ENCODE results near the gene AUTS2.

Gene AUTS2

GRCh38 chr7:70410134-70410750, 812.0 kb downstream of the AUTS2 start:
- no peak for DNase-seq

DNA sequence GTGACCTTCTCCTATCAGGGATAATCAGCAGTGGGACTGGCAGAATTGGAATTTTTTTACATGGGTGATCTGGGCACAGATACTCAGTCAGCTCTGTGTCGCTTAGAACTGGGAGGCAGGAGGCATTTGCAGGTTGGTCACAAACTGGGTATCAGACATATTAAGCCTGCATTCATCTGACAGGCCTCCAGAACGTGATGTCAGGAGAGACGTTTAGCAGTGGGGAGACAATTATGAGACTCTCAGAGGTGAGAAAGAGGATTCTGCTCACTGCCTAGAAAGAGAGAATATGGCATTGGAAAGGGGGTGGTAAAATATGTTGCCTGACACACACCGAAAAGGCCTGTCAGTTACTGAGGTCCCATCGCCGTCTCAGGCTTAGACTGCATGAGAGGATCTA, 816.1 kb downstream of the AUTS2 start:
- DNase-seq, result no peak

DNA sequence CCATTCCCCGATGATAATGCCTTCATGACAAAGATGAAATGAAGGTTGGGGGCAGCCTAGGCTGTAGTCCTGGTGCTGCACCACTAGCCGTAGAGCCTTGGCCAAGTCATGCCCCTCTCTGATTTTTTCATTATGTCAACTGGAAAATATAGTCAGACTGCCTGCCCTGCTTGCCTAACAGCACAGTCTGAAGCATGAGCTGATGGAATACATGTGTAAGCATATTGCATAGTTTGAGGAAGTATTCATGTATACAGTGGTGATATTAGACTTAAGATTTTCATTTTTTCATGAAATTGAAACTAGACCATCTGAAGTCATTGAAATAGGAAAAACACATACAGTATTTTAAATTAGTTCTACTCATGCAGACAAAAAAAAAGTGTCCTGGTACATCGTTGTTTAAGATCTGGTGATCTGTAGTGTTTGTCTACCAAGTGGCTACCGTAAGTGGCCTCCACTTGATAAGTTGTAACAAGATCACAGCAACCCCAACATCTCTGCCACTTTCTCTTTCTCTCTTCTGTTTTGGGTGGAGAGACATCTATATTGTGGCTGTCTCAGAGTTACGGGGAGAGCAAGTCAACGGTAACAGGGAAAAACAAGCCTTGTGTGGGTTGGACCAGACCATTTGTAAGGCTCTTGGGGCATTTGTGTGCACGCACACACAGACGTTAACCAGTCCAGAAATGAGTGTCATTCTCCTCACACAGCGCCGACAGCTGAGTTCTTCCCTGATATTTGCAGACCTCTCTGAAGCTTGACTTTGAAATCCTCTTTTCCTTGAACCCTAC, 817.1 kb downstream of the AUTS2 start:
- DNase-seq, result no peak

- DNase-seq, result no peak
Observed at GRCh38 chr7:70416347-70416985, 818.2 kb downstream of the AUTS2 start.

DNA sequence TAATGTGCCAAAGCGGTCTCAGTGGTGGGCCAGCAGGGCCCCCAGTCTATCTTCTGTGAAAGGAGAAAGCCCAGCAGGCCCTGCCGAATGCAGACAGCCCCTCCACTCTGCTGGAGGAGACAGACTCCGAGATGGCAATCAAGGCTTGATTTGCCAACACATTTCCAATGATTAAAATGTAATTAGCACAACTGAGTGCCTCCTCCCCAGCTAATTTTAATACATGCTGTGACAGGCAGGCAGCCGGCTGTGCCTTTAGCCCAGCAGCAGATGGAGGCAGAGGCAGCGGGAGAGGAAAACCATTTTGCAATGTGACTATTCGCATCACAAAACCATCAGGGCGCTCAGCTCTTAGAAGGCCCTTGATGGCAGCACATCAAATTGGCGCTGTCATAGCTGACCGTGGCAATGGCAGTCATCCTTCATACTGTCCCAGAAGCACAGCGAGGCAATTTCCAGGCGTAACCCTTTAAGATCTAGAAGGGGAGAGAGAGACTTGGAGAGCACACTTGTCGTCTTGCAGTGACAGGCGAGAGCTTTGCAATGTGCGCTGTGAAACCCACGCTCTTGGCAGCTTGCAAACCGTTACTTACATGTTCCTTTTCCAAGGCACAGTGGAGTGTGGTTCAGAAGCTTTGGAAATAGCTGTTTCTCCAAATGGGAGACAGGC, 818.8 kb downstream of the AUTS2 start:
- DNase-seq, result no peak

GRCh38 chr7:70419526-70420380, 821.5 kb downstream of the AUTS2 start:
- no peak for DNase-seq

GRCh38 chr7:70420381-70420662, 822.0 kb downstream of the AUTS2 start:
- DNase-seq, result no peak

DNA sequence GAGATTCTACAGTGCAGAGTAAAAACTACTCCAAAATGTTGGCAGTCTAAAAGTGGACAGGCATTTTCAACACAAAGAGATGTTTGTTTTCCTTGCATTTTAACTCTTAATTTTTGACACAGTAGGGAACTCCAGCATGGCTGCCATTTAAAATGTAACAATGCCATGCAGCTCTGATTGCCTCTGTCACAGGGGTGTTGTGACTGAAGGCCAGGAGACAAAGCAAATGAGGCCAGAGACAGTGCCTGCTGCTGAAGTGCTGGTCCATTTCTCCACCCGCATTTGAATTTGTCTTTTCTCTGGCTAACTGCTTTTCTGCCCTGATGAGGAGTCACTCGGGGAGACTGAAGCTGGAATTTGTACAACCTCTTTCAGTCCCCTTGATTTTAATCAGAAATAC, 823.0 kb downstream of the AUTS2 start:
- no peak for DNase-seq

- DNase-seq, result no peak
Observed at GRCh38 chr7:70426249-70426880, 828.1 kb downstream of the AUTS2 start.

- no peak for DNase-seq
Observed at GRCh38 chr7:70432567-70433001, 834.3 kb downstream of the AUTS2 start.

- no peak for DNase-seq
Observed at GRCh38 chr7:70434376-70434775, 836.1 kb downstream of the AUTS2 start.

DNA sequence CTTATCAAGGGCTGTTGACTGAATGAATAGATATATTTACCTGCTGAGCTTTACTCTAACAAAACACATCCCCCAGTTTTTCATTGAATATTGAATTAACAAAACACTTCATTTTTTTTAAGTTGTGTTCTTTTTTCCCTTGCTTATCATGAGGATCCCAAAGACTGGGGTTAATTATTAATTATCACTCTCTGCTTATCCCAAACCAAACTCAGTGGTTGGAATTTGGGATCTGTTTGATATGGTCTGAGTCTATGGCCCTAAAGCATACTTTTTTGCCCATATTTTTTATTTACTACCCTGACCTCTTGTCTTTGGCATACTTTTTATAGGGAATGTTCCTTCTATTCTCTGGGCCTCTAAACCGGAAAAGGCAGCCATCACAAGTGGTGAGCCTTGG, 836.5 kb downstream of the AUTS2 start:
- no peak for DNase-seq

GRCh38 chr7:70435634-70436033, 837.4 kb downstream of the AUTS2 start:
- DNase-seq, result no peak

GRCh38 chr7:70436790-70437350, 838.6 kb downstream of the AUTS2 start:
- no peak for DNase-seq

DNA sequence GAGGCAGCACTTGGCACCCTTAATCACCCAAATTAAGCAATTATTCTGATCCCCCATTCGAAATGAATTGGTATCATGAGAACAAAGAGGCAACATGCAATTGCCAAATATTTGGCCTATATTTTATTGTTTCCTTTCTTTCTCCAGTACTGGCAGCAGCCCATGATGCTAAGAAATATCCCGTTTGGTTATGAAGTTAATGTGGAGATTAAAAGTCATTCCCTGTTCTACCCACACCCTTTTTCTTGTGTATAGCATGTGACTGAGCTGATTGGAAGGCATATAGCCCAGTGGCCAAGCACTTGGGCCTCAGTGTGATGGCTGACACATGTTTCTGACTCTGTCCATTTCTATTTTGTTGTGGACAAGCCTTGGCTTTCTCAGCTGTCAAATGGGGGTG, 841.4 kb downstream of the AUTS2 start:
- DNase-seq, result no peak

- DNase-seq, result no peak
Observed at GRCh38 chr7:70446448-70447143, 848.3 kb downstream of the AUTS2 start.

GRCh38 chr7:70448312-70448906, 850.1 kb downstream of the AUTS2 start:
- DNase-seq, result no peak

- DNase-seq, result no peak
Observed at GRCh38 chr7:70450731-70451130, 852.5 kb downstream of the AUTS2 start.

DNA sequence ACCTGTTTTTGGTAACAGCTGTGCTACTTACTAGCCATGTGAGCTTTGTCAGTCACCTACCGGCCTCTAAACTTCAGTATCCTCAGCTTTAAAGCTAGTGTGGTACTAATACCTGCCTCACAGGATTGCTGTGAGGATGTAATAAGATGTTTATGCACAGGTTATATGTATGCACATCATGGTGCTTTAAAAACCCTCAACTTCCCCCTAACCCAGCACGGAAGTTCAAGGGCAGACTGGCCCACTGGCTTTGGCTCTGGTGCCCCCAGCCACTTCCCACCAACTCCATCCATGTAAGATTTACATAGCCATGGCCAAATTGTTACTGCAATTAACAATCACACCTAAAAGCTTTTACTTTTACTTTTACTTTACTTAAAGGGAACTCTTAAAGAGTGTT, 857.6 kb downstream of the AUTS2 start:
- no peak for DNase-seq

DNA sequence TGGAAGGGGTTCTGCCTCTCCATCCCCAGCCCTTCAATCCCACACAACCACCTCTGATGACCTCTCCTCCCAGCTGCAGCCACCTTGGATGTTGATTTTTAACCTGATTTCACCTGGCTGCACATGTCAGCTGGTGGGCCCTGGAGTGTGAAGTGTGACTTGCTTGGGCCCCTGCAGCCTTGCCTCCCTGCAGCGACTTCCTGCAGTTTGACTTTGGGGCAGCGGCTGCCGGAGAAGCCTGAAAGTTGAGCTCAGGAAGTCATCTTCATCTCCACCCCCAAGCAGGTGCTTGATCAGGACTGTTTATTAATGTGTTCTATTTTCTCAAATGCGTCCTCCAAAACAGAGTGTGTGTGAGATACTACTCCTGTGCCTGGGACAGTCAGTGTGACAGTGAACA, 858.4 kb downstream of the AUTS2 start:
- DNase-seq, result no peak

DNA sequence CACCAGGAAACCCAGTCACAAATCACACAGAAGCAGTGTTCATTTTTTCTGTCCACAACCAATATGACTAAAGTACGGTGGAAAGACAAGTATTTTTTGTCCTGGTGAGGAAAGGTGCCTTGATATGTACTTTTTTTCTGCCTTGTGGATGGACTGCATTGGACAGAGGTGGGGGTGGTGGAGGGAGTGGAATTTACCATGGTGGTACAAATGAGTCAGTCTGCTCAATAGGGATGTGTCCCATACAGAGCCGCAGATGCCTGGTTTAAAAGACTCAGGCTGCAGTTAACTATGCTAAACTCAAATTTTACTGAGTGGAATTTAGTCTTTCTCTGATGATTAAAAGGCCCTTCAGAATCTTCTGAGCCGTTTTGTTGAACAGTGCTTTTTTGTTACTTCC, 859.2 kb downstream of the AUTS2 start:
- no peak for DNase-seq

All from effector CD4-positive, alpha-beta T cell (primary cell).